Mesendoderm (in vitro differentiated cells): Measurements from ENCODE around the gene UCKL1. TPM values are rescaled to one million over a fixed set of nuclear protein-coding genes. Genes with fewer than 3 reads are reported as not detected.
A peak's percentile ranks its signal among the peaks of the same experiment; 100 is the strongest.

Experiments
- DNase-seq: peaks from one replicate; pipeline ENCODE4 v3.0.0; 2013
- H2AK5ac ChIP-seq: 2 replicates; pipeline ENCODE4 v1.6.1; 2013; ENCODE audit warnings: low read length, inconsistent platforms
- H2BK120ac ChIP-seq: 2 replicates; pipeline ENCODE4 v1.6.1; 2013; ENCODE audit warnings: low read depth, mild to moderate bottlenecking, low read length, moderate library complexity, mixed read lengths
- H2BK15ac ChIP-seq: replicated peaks from 2 replicates; pipeline ENCODE4 v1.6.1; 2013; ENCODE audit warnings: low read depth, mild to moderate bottlenecking, moderate library complexity
- H2BK5ac ChIP-seq: 2 replicates; pipeline ENCODE4 v1.6.1; 2013; ENCODE audit warnings: low read length, inconsistent platforms
- H3K18ac ChIP-seq: 2 replicates; pipeline ENCODE4 v1.6.1; 2013; ENCODE audit warnings: mild to moderate bottlenecking, low read length, mixed read lengths
- H3K23ac ChIP-seq: one replicate; pipeline ENCODE4 v1.6.1; 2013; ENCODE audit warnings: low read length
- H3K27ac ChIP-seq: 2 replicates; pipeline ENCODE4 v1.5.1; 2013; ENCODE audit warnings: low read depth, mild to moderate bottlenecking, inconsistent platforms, low read length, moderate library complexity
- H3K27me3 ChIP-seq: 2 replicates; pipeline ENCODE4 v1.6.1; 2013; ENCODE audit warnings: low read length, control low read depth, mild to moderate bottlenecking, inconsistent platforms; ENCODE audit not compliant: insufficient read depth, poor library complexity
- H3K36me3 ChIP-seq: 2 replicates; pipeline ENCODE4 v1.6.1; 2013; ENCODE audit warnings: low read length, inconsistent platforms; ENCODE audit not compliant: control insufficient read depth, insufficient read depth
- H3K4ac ChIP-seq: one replicate; pipeline ENCODE4 v1.6.1; 2013; ENCODE audit warnings: low read depth, mild to moderate bottlenecking, low read length, moderate library complexity
- H3K4me1 ChIP-seq: 2 replicates; pipeline ENCODE4 v1.6.1; 2013; ENCODE audit warnings: low read depth, low read length, inconsistent platforms; ENCODE audit not compliant: control insufficient read depth
- H3K4me2 ChIP-seq: 2 replicates; pipeline ENCODE4 v1.6.1; 2013; ENCODE audit warnings: low read length
- H3K4me3 ChIP-seq: 2 replicates; pipeline ENCODE4 v1.5.1; 2013; ENCODE audit warnings: mild to moderate bottlenecking, low read length
- H3K56ac ChIP-seq: one replicate; pipeline ENCODE4 v1.6.1; 2013; ENCODE audit warnings: low read length
- H3K79me1 ChIP-seq: 2 replicates; pipeline ENCODE4 v1.6.1; 2013; ENCODE audit warnings: low read length, inconsistent platforms
- H3K79me2 ChIP-seq: 2 replicates; pipeline ENCODE4 v1.6.1; 2013; ENCODE audit warnings: mild to moderate bottlenecking, low read length; ENCODE audit not compliant: control insufficient read depth, insufficient read depth
- H3K9ac ChIP-seq: 2 replicates; pipeline ENCODE4 v1.6.1; 2013; ENCODE audit warnings: low read length, inconsistent platforms
- H4K5ac ChIP-seq: one replicate; pipeline ENCODE4 v1.6.1; 2013; ENCODE audit warnings: low read length
- H4K8ac ChIP-seq: one replicate; pipeline ENCODE4 v1.6.1; 2013; ENCODE audit warnings: low read depth, mild to moderate bottlenecking, control low read depth, low read length, moderate library complexity
- WGBS: extraction: QIAGEN DNeasy Blood & Tissue Kit; methylation state at CpG from one replicate; pipeline ENCODE4 v1.1.7; 2013; ENCODE audit warnings: low lambda C conversion rate, missing lambda C conversion rate; ENCODE audit not compliant: insufficient coverage; ENCODE audit errors: extremely low coverage; 5-methylcytosine and 5-hydroxymethylcytosine counted together
- polyA plus RNA-seq, 2 experiments: library from polyadenylated mRNA; stranded (reverse); fragments of 200-250 nt; gene quantifications; one replicate each; pipeline ENCODE4 v1.2.3, GENCODE V29; 2013

The UCKL1 gene
- polyA plus RNA-seq (2013, experiment 1 of 2): 28.6 TPM
- polyA plus RNA-seq (2013, experiment 2 of 2): 29.4 TPM

- H3K4ac ChIP-seq: peak within 1 kb of the TSS; percentile 21
- DNase-seq: peak; percentile 95
- H3K18ac ChIP-seq: peak within 1 kb of the TSS; percentile 75
- WGBS: no CpG with 5 or more reads among the region's 105 CpGs
- no peak within 1 kb of the TSS for H2BK120ac ChIP-seq
- no peaks in the 10 kb centered on the region for H3K36me3 ChIP-seq
- H3K4me1 ChIP-seq: no peaks in the 10 kb centered on the region
- H4K8ac ChIP-seq: no peak within 1 kb of the TSS
- peaks cover 39% of the 10 kb centered on the region for H3K79me2 ChIP-seq
- H3K56ac ChIP-seq: peak within 1 kb of the TSS; percentile 100
- H3K4me3 ChIP-seq: peak within 1 kb of the TSS; percentile 97
- H3K23ac ChIP-seq: peak within 1 kb of the TSS; percentile 90
- H3K27me3 ChIP-seq: no peaks in the 10 kb centered on the region
- H4K5ac ChIP-seq: no peak within 1 kb of the TSS
- H3K4me2 ChIP-seq: peak within 1 kb of the TSS; percentile 83
- peak within 1 kb of the TSS; percentile 69 for H2BK5ac ChIP-seq
- peak within 1 kb of the TSS; percentile 98 for H3K9ac ChIP-seq
- no peak within 1 kb of the TSS for H2AK5ac ChIP-seq
- H3K27ac ChIP-seq: peak within 1 kb of the TSS; percentile 43
- no peak within 1 kb of the TSS for H2BK15ac ChIP-seq
- peaks cover 16% of the 10 kb centered on the region for H3K79me1 ChIP-seq
These were observed at the start of gene UCKL1 for GRCh38 chr20:63955827-63956663. Gene UCKL1 (minus strand): TSS chr20:63956416. CDS start chr20:63956372, 44 bp downstream.

- H2BK15ac ChIP-seq: no peak overlapping the region
- H3K23ac ChIP-seq: no peak overlapping the region
- no peaks in the 10 kb centered on the region for H3K27me3 ChIP-seq
- H3K79me1 ChIP-seq: peaks cover 3% of the 10 kb centered on the region
- no peak overlapping the region for H2BK5ac ChIP-seq
- H3K4ac ChIP-seq: no peak overlapping the region
- DNase-seq: no peak
- H2AK5ac ChIP-seq: no peak overlapping the region
- peaks cover 17% of the 10 kb centered on the region for H3K36me3 ChIP-seq
- no peak overlapping the region for H3K27ac ChIP-seq
- no peak overlapping the region for H2BK120ac ChIP-seq
- no peak overlapping the region for H3K18ac ChIP-seq
- H3K9ac ChIP-seq: no peak overlapping the region
- H3K79me2 ChIP-seq: no peaks in the 10 kb centered on the region
- H3K4me2 ChIP-seq: no peak overlapping the region
- H4K8ac ChIP-seq: no peak overlapping the region
- no peaks in the 10 kb centered on the region for H3K4me1 ChIP-seq
- no peak overlapping the region for H3K4me3 ChIP-seq
- no peak overlapping the region for H4K5ac ChIP-seq
- WGBS: no CpG with 5 or more reads among the region's 6 CpGs
- no peak overlapping the region for H3K56ac ChIP-seq
These were observed 49.2 kb upstream of the UCKL1 start for GRCh38 chr20:64005394-64005793.

GRCh38 chr20:64003960-64004725, 47.9 kb upstream of the UCKL1 start:
- Histone ChIP-seq H3K4ac (no peak overlapping the region), H2BK15ac (no peak overlapping the region), H3K27ac (no peak overlapping the region), H2BK5ac (no peak overlapping the region), H2AK5ac (no peak overlapping the region), H3K4me2 (no peak overlapping the region), H3K27me3 (no peaks in the 10 kb centered on the region), H2BK120ac (no peak overlapping the region), H3K23ac (no peak overlapping the region), H3K56ac (no peak overlapping the region), H4K5ac (no peak overlapping the region), H3K36me3 (peaks cover 17% of the 10 kb centered on the region), H3K79me2 (no peaks in the 10 kb centered on the region), H3K9ac (no peak overlapping the region), H3K4me3 (no peak overlapping the region), H3K4me1 (no peaks in the 10 kb centered on the region), H3K79me1 (peaks cover 3% of the 10 kb centered on the region), H3K18ac (no peak overlapping the region), H4K8ac (no peak overlapping the region)
- no peak for DNase-seq
- no CpG with 5 or more reads among the region's 7 CpGs for WGBS

GRCh38 chr20:64001607-64002011, 45.4 kb upstream of the UCKL1 start:
- no peak for DNase-seq
- H3K36me3 ChIP-seq: peaks cover 15% of the 10 kb centered on the region
- no CpG with 5 or more reads among the region's 11 CpGs for WGBS

GRCh38 chr20:64000906-64001305, 44.7 kb upstream of the UCKL1 start:
- no peak overlapping the region for H3K4me3 ChIP-seq
- H3K4me2 ChIP-seq: no peak overlapping the region
- H3K18ac ChIP-seq: no peak overlapping the region
- no peak overlapping the region for H3K9ac ChIP-seq
- DNase-seq: no peak
- H3K56ac ChIP-seq: no peak overlapping the region
- H3K27me3 ChIP-seq: no peaks in the 10 kb centered on the region
- H3K36me3 ChIP-seq: peaks cover 16% of the 10 kb centered on the region
- H2BK15ac ChIP-seq: no peak overlapping the region
- no peak overlapping the region for H4K5ac ChIP-seq
- no peak overlapping the region for H4K8ac ChIP-seq
- H3K27ac ChIP-seq: no peak overlapping the region
- WGBS: no CpG with 5 or more reads among the region's 12 CpGs
- no peak overlapping the region for H2BK120ac ChIP-seq
- H3K4ac ChIP-seq: no peak overlapping the region
- H3K23ac ChIP-seq: no peak overlapping the region
- no peaks in the 10 kb centered on the region for H3K79me2 ChIP-seq
- no peaks in the 10 kb centered on the region for H3K4me1 ChIP-seq
- H3K79me1 ChIP-seq: no peaks in the 10 kb centered on the region
- no peak overlapping the region for H2BK5ac ChIP-seq
- no peak overlapping the region for H2AK5ac ChIP-seq

More at GRCh38 chr20:64001607-64002011, 45.4 kb upstream of the UCKL1 start:
- Histone ChIP-seq H3K79me1 (no peaks in the 10 kb centered on the region), H2BK120ac (no peak overlapping the region), H3K4me3 (no peak overlapping the region), H3K79me2 (no peaks in the 10 kb centered on the region), H4K8ac (no peak overlapping the region), H2AK5ac (no peak overlapping the region), H4K5ac (no peak overlapping the region), H2BK5ac (no peak overlapping the region), H3K23ac (no peak overlapping the region), H3K27ac (no peak overlapping the region), H2BK15ac (no peak overlapping the region), H3K4me1 (no peaks in the 10 kb centered on the region), H3K56ac (no peak overlapping the region), H3K27me3 (no peaks in the 10 kb centered on the region), H3K9ac (no peak overlapping the region), H3K18ac (no peak overlapping the region), H3K4me2 (no peak overlapping the region), H3K4ac (no peak overlapping the region)
